GM23338 (cell line): ENCODE results near the gene ATP1A4. TPM values are rescaled to one million over a fixed set of nuclear protein-coding genes. Genes with fewer than 3 reads are reported as not detected.

Source experiments
- ATAC-seq: fragments of 200-7000 bp; cut with Tn5 transposase; 3 replicates; pipeline ENCODE4 v1.9.1; 2020
- DNase-seq: peaks from one replicate; pipeline ENCODE4 v3.0.0-alpha.2; 2015; ENCODE audit warnings: low spot score
- H2AFZ ChIP-seq: fragments of 200-600 bp; sonication (generic); 2 replicates; pipeline ENCODE4 v1.8.0; 2016; ENCODE audit warnings: antibody characterized with exemption, mild to moderate bottlenecking, moderate library complexity
- H3F3A ChIP-seq: fragments of 200-600 bp; sonication (generic); replicated peaks from 2 replicates; pipeline ENCODE4 v1.8.0; 2017; ENCODE audit warnings: antibody characterized with exemption, mixed run types, low read depth
- H3K27ac ChIP-seq: fragments of 200-600 bp; sonication (generic); 2 replicates; pipeline ENCODE4 v1.6.1; 2016; ENCODE audit warnings: low read depth
- H3K27me3 ChIP-seq: fragments of 200-600 bp; sonication (generic); 2 replicates; pipeline ENCODE4 v1.8.0; 2016; ENCODE audit warnings: mild to moderate bottlenecking, mixed run types, moderate library complexity; ENCODE audit not compliant: insufficient read depth
- H3K36me3 ChIP-seq: fragments of 200-600 bp; sonication (generic); 2 replicates; pipeline ENCODE4 v1.8.0; 2016; ENCODE audit warnings: mild to moderate bottlenecking; ENCODE audit not compliant: insufficient read depth
- H3K4me1 ChIP-seq: fragments of 200-600 bp; sonication (generic); 2 replicates; pipeline ENCODE4 v1.8.0; 2016; ENCODE audit warnings: mild to moderate bottlenecking, moderate library complexity; ENCODE audit not compliant: insufficient read depth
- H3K4me2 ChIP-seq: fragments of 200-600 bp; sonication (generic); 2 replicates; pipeline ENCODE4 v1.7.1; 2017; ENCODE audit warnings: mixed run types
- H3K4me3 ChIP-seq: fragments of 200-600 bp; sonication (generic); 2 replicates; pipeline ENCODE4 v1.6.1; 2016; ENCODE audit warnings: mixed run types
- H3K79me2 ChIP-seq: fragments of 200-600 bp; sonication (generic); replicated peaks from 2 replicates; pipeline ENCODE4 v1.8.0; 2017; ENCODE audit warnings: mild to moderate bottlenecking; ENCODE audit not compliant: insufficient read depth
- H3K9me2 ChIP-seq: fragments of 200-600 bp; sonication (generic); 2 replicates; pipeline ENCODE4 v1.8.0; 2017; ENCODE audit not compliant: insufficient read depth
- H4K20me1 ChIP-seq: fragments of 200-600 bp; sonication (generic); replicated peaks from 2 replicates; pipeline ENCODE4 v1.8.0; 2017; ENCODE audit warnings: mild to moderate bottlenecking; ENCODE audit not compliant: insufficient read depth
- H3K27ac Mint-ChIP-seq: 2 replicates; pipeline ENCODE4 v1.8.0; 2020; ENCODE audit warnings: inconsistent platforms, mild to moderate bottlenecking, moderate library complexity, mixed read lengths
- H3K27me3 Mint-ChIP-seq: 3 replicates; pipeline ENCODE4 v1.8.0; 2022; ENCODE audit warnings: low read depth, mild to moderate bottlenecking, moderate library complexity, mixed read lengths, inconsistent platforms; ENCODE audit not compliant: insufficient read depth, poor library complexity
- H3K36me3 Mint-ChIP-seq: 3 replicates; pipeline ENCODE4 v1.8.0; 2021; ENCODE audit warnings: low read depth, mild to moderate bottlenecking, inconsistent platforms, moderate library complexity, mixed read lengths
- H3K4me1 Mint-ChIP-seq: 3 replicates; pipeline ENCODE4 v1.8.0; 2020; ENCODE audit warnings: mild to moderate bottlenecking, inconsistent platforms, mixed read lengths
- H3K4me3 Mint-ChIP-seq: 3 replicates; pipeline ENCODE4 v1.8.0; 2021; ENCODE audit warnings: moderate library complexity, mild to moderate bottlenecking, inconsistent platforms, mixed read lengths
- H3K9me3 Mint-ChIP-seq: 3 replicates; pipeline ENCODE4 v1.8.0; 2020; ENCODE audit warnings: moderate library complexity, mild to moderate bottlenecking, inconsistent platforms, mixed read lengths
- CREB1 ChIP-seq: fragments of 250-450 bp; sonication (Bioruptor Pico); IDR thresholded peaks from 2 replicates; pipeline ENCODE4 v1.5.0; 2020; ENCODE audit warnings: low read depth, mild to moderate bottlenecking, moderate library complexity
- EZH2phosphoT487 ChIP-seq: fragments of 200-600 bp; sonication (generic); IDR thresholded peaks from one replicate; pipeline ENCODE4 v1.8.1; 2018; ENCODE audit warnings: antibody characterized with exemption; ENCODE audit not compliant: unreplicated experiment
- NANOG ChIP-seq: IDR thresholded peaks from 2 replicates; pipeline ENCODE4 v1.6.1; 2016; ENCODE audit warnings: antibody characterized with exemption, borderline replicate concordance
- POLR2AphosphoS5 ChIP-seq: IDR thresholded peaks from 2 replicates; pipeline ENCODE4 v1.6.1; 2016; ENCODE audit warnings: antibody characterized with exemption, low read depth
- STAT1 ChIP-seq: IDR thresholded peaks from one replicate; pipeline ENCODE4 v1.6.1; 2016; ENCODE audit warnings: antibody characterized with exemption; ENCODE audit not compliant: unreplicated experiment
- ZNF114 ChIP-seq: fragments of 250-450 bp; sonication (Bioruptor Pico); IDR thresholded peaks from 2 replicates; pipeline ENCODE4 v1.5.0; 2020; ENCODE audit warnings: mild to moderate bottlenecking, moderate library complexity
- ZNF331 ChIP-seq: fragments of 250-450 bp; sonication (Bioruptor Pico); IDR thresholded peaks from 2 replicates; pipeline ENCODE4 v1.5.0; 2020; ENCODE audit warnings: low read depth, mild to moderate bottlenecking, moderate library complexity
- ZNF462 ChIP-seq: fragments of 250-450 bp; sonication (Bioruptor Pico); IDR thresholded peaks from 2 replicates; pipeline ENCODE4 v1.5.0; 2020; ENCODE audit warnings: mild to moderate bottlenecking, moderate library complexity
- polyA plus RNA-seq: library from polyadenylated mRNA; unstranded; fragments of >200 nt; fragmentation: Nextera tagmentation; extraction: Ambion mirVana; gene quantifications from 2 replicates; pipeline ENCODE4 v1.2.1, GENCODE V29; 2016
- total RNA-seq: library from RNA; depleted of rRNA; stranded (reverse); fragments of >200 nt; shearing (Covaris generic); gene quantifications from 2 replicates; pipeline ENCODE4 v1.2.3, GENCODE V29; 2014

ATP1A4 gene
- total and polyA plus RNA-seq, 2 experiments from 2014 or later, result 0.27 to 0.63 TPM

DNA sequence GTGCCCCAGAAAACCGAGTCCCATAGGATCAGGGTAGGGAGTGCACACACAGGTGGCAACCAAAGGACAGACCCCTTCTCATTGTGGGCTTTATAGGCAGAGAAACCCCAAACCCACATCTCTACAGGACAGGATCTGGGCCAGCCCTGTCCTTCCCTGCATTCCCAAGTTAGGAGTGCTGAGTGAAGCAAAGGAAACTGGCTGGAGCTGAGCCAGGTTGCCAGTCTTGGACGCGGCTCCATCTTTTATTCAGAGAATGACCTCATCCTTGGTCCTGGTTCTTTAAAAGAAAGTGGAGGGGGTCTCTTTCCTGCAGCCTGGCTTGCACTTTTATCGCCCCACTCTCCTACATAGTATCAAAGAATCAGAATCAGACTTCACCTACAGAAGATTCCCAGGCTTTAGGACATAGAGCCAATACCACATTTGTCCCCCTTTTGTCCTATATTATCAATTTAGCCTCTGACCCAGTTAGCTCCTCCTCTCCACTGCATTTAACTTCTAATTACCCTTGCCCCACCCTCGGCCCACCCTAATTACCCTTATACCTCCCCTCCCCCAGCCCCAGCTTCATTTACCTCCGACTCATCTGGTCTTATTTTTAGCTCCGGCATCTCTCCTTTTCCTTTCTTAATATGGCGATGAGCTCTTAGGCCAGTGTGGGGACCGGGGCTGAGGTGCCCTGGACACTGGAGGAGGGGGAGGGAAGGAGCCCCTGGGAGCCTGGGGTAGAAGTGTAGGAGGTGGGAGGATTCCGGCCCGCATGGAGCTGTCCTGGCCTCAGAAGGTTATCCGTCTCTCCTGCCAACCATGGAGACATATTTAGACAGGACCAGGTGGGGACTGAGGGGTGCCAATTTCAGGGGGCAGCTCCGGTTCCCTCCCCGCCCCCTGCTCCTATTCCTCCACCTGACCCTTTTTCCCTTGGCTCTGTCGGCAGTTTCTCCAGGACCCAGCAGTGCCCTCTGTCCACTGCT lies 38.5 kb downstream of the ATP1A4 start, which contains the start of gene CASQ1:
Gene CASQ1, plus strand, starts transcription at position 927 of the 977 bp plus-strand sequence. CDS start 177 bp downstream, outside the sequence.
- Mint-ChIP-seq H3K4me3 (no peak within 1 kb of the TSS), H3K36me3 (no peaks in the 10 kb centered on the region; the same call in 2 of the 3 replicates), H3K4me1 (peaks cover 13% of the 10 kb centered on the region), H3K27ac (no peak within 1 kb of the TSS; the same call in 1 of the 2 replicates), H3K27me3 (no peaks in the 10 kb centered on the region), H3K9me3 (no peaks in the 10 kb centered on the region)
- no peaks in the 10 kb centered on the region for H3K27me3 ChIP-seq
- peaks cover 34% of the 10 kb centered on the region for H3K4me1 ChIP-seq
- no peak within 1 kb of the TSS for H3K27ac ChIP-seq
- ATAC-seq (no peak), DNase-seq (no peak)
- no peaks in the 10 kb centered on the region for H4K20me1 ChIP-seq
- H3K4me2 ChIP-seq, result no peak within 1 kb of the TSS
- H3K36me3 ChIP-seq, result no peaks in the 10 kb centered on the region
- H3F3A ChIP-seq, result 0 out of 2 replicates have a peak, but pooled peaks cover 9% of the 10 kb centered on the region
- TF ChIP-seq CREB1 (CRISPR knock-in tag) (no peak), ZNF462 (CRISPR knock-in tag) (no peak), POLR2AphosphoS5 (no peak), ZNF331 (CRISPR knock-in tag) (no peak), EZH2phosphoT487 (no peak), NANOG (no peak), STAT1 (no peak), ZNF114 (CRISPR knock-in tag) (no peak)
- H3K79me2 ChIP-seq, result no peaks in the 10 kb centered on the region
- peaks cover 9% of the 10 kb centered on the region for H3K9me2 ChIP-seq
- peak within 1 kb of the TSS; percentile 86 for H2AFZ ChIP-seq
- H3K4me3 ChIP-seq, result no peak within 1 kb of the TSS
